Fibroblast of pulmonary artery (primary cell): ENCODE measurements around the gene ZSWIM2.

Experiments used
- DNase-seq: peaks from one replicate; pipeline ENCODE4 v3.0.0-alpha.2; 2010; ENCODE audit warnings: low read depth
- H3K4me3 ChIP-seq: replicated peaks from 2 replicates; pipeline ENCODE4 v1.5.1; 2011; ENCODE audit warnings: low read depth, mild to moderate bottlenecking, control low read depth, low read length, moderate library complexity
- CTCF ChIP-seq: IDR thresholded peaks from 2 replicates; pipeline ENCODE4 v1.5.1; 2011; ENCODE audit warnings: mild to moderate bottlenecking, control low read depth, low read length, inconsistent platforms; ENCODE audit errors: missing control alignments

ZSWIM2 gene

GRCh38 chr2:186889101-186889879 is 40.3 kb upstream of the ZSWIM2 start:
- DNase-seq = peak; percentile 73
- TF ChIP-seq CTCF = no peak

GRCh38 chr2:186887107-186888090 is 38.4 kb upstream of the ZSWIM2 start:
- TF ChIP-seq CTCF = no peak
- peak; percentile 74 for DNase-seq
- H3K4me3 ChIP-seq = no peak overlapping the region

More at GRCh38 chr2:186889101-186889879, 40.3 kb upstream of the ZSWIM2 start:
- no peak overlapping the region for H3K4me3 ChIP-seq

GRCh38 chr2:186884587-186884986 is 35.6 kb upstream of the ZSWIM2 start:
- peak; percentile 36 for DNase-seq
- no peak for TF ChIP-seq CTCF
- H3K4me3 ChIP-seq = no peak overlapping the region

- H3K4me3 ChIP-seq = no peak overlapping the region
- TF ChIP-seq CTCF = no peak
- peak; percentile 20 for DNase-seq
Measured at GRCh38 chr2:186883666-186884065, 34.7 kb upstream of the ZSWIM2 start.

- no peak overlapping the region for H3K4me3 ChIP-seq
- TF ChIP-seq CTCF = no peak
- peak; percentile 66 for DNase-seq
Measured at GRCh38 chr2:186882511-186883071, 33.6 kb upstream of the ZSWIM2 start.

GRCh38 chr2:186881660-186882059 is 32.7 kb upstream of the ZSWIM2 start:
- no peak for DNase-seq
- TF ChIP-seq CTCF = no peak
- H3K4me3 ChIP-seq = no peak overlapping the region
